H1 (cell line): ENCODE data around the gene EGR2. TPM values are rescaled to one million over a fixed set of nuclear protein-coding genes. Genes with fewer than 3 reads are reported as not detected.

Experiments
- CTCF ChIA-PET: fragments of 300-600 bp; sonication (Branson Sonifier 250); formaldehyde crosslinking; loops from one replicate; lab custom pipeline; 2021; ENCODE audit not compliant: partially characterized antibody; lab: Charles Lee
- POLR2A ChIA-PET: fragments of 300-600 bp; sonication (Branson Sonifier 250); formaldehyde crosslinking; loops from one replicate; lab custom pipeline; 2021; ENCODE audit warnings: inconsistent platforms; ENCODE audit not compliant: partially characterized antibody; lab: Charles Lee
- DNase-seq, 2 experiments: peaks; one replicate each; pipeline versions ENCODE4 v3.0.0 to v3.0.0-alpha.2; 2010 to 2022; ENCODE audit warnings: low spot score in 2 of 2, low read depth in 1 of 2, mixed read lengths in 1 of 2
- FAIRE-seq: peaks from 2 replicates; lab custom pipeline; 2011; peaks lifted over from hg19 to GRCh38; lab: Jason Lieb, UNC
- H2AFZ ChIP-seq: 2 replicates; pipeline ENCODE4 v1.8.1; 2012; ENCODE audit warnings: low read length, inconsistent platforms
- H2AK5ac ChIP-seq: 2 replicates; pipeline ENCODE4 v1.6.1; 2013; ENCODE audit warnings: low read depth, low read length
- H2BK120ac ChIP-seq: replicated peaks from 2 replicates; pipeline ENCODE3; 2013; ENCODE audit warnings: low read depth, low read length, inconsistent platforms
- H2BK12ac ChIP-seq: 2 replicates; pipeline ENCODE4 v1.6.1; 2013; ENCODE audit warnings: low read depth, low read length
- H2BK15ac ChIP-seq: 2 replicates; pipeline ENCODE4 v1.6.1; 2013; ENCODE audit warnings: low read length
- H2BK20ac ChIP-seq: 2 replicates; pipeline ENCODE4 v1.6.1; 2013; ENCODE audit warnings: low read length
- H2BK5ac ChIP-seq: 2 replicates; pipeline ENCODE4 v1.6.1; 2013; ENCODE audit warnings: low read depth, low read length
- H3K14ac ChIP-seq: 2 replicates; pipeline ENCODE4 v1.6.1; 2013; ENCODE audit warnings: inconsistent platforms; ENCODE audit not compliant: insufficient read length
- H3K18ac ChIP-seq: 2 replicates; pipeline ENCODE4 v1.6.1; 2013; ENCODE audit warnings: low read length; ENCODE audit errors: extremely low read depth
- H3K23ac ChIP-seq: 2 replicates; pipeline ENCODE4 v1.6.1; 2013; ENCODE audit warnings: inconsistent platforms; ENCODE audit not compliant: insufficient read length
- H3K23me2 ChIP-seq: 2 replicates; pipeline ENCODE4 v1.6.1; 2013; ENCODE audit warnings: low read depth, low read length
- H3K27ac ChIP-seq: 2 replicates; pipeline ENCODE4 v1.6.1; 2011; ENCODE audit warnings: low read depth, low read length, inconsistent platforms
- H3K27me3 ChIP-seq, 4 experiments: replicated peaks in 1 of 4; 1 replicate in 1 of 4; 2 replicates in 3 of 4; pipeline versions ENCODE4 v1.6.1 to v1.8.1; 2011 to 2013; ENCODE audit warnings: low read length in 3 of 4, mild to moderate bottlenecking in 3 of 4, inconsistent platforms in 2 of 4, mixed read lengths in 2 of 4, moderate library complexity in 1 of 4; ENCODE audit not compliant: control insufficient read depth in 3 of 4, insufficient read depth in 3 of 4; ENCODE audit errors: extremely low read depth in 1 of 4
- H3K36me3 ChIP-seq, 4 experiments: 2 replicates each; pipeline versions ENCODE4 v1.6.1 to v1.8.1; 2011 to 2013; ENCODE audit warnings: mild to moderate bottlenecking in 4 of 4, low read length in 3 of 4, moderate library complexity in 2 of 4, control low read depth in 1 of 4, inconsistent platforms in 1 of 4; ENCODE audit not compliant: insufficient read depth in 4 of 4, control insufficient read depth in 2 of 4
- H3K4ac ChIP-seq: replicated peaks from 2 replicates; pipeline ENCODE3; 2013; ENCODE audit warnings: low read length, low read depth, mixed read lengths, inconsistent platforms; ENCODE audit not compliant: insufficient read length
- H3K4me1 ChIP-seq, 4 experiments: replicated peaks in 1 of 4; 1 replicate in 1 of 4; 2 replicates in 3 of 4; pipeline versions ENCODE4 v1.6.1 to v1.8.1; 2011 to 2013; ENCODE audit warnings: low read length in 3 of 4, inconsistent platforms in 2 of 4, mixed read lengths in 1 of 4; ENCODE audit not compliant: insufficient read depth in 4 of 4, control insufficient read depth in 3 of 4
- H3K4me2 ChIP-seq, 2 experiments: 2 replicates each; pipeline versions ENCODE4 v1.6.1 to v1.8.1; 2011 to 2013; ENCODE audit warnings: low read depth in 2 of 2, low read length in 2 of 2, control low read depth in 1 of 2, inconsistent platforms in 1 of 2, mild to moderate bottlenecking in 1 of 2; ENCODE audit not compliant: insufficient read depth in 1 of 2
- H3K4me3 ChIP-seq, 4 experiments: fragments of 200-600, 300-600 bp in 1 of 4; sonication (generic), shearing (Covaris generic), sonication (Bioruptor Twin) in 1 of 4; 2 replicates each; pipeline versions ENCODE4 v1.5.1 to v1.8.1; 2011 to 2016; ENCODE audit warnings: low read length in 4 of 4, low read depth in 3 of 4, control low read depth in 2 of 4, inconsistent platforms in 2 of 4, mild to moderate bottlenecking in 2 of 4, mixed read lengths in 1 of 4, moderate library complexity in 1 of 4; ENCODE audit not compliant: insufficient read depth in 2 of 4; ENCODE audit errors: extremely low read depth in 1 of 4
- H3K56ac ChIP-seq: replicated peaks from 2 replicates; pipeline ENCODE3; 2013; ENCODE audit warnings: low read depth, mild to moderate bottlenecking, mixed read lengths, low read length, inconsistent platforms; ENCODE audit not compliant: insufficient read length
- H3K79me1 ChIP-seq: 2 replicates; pipeline ENCODE4 v1.6.1; 2013; ENCODE audit warnings: low read depth, low read length, control low read depth
- H3K79me2 ChIP-seq, 2 experiments: 2 replicates each; pipeline versions ENCODE4 v1.6.1 to v1.8.1; 2012 to 2013; ENCODE audit warnings: low read length in 2 of 2, mild to moderate bottlenecking in 2 of 2, inconsistent platforms in 1 of 2; ENCODE audit not compliant: insufficient read depth in 2 of 2, control insufficient read depth in 1 of 2
- H3K9ac ChIP-seq, 4 experiments: replicated peaks in 1 of 4; 1 replicate in 1 of 4; 2 replicates in 3 of 4; pipeline versions ENCODE4 v1.6.1 to v1.8.1; 2011 to 2013; ENCODE audit warnings: low read depth in 3 of 4, low read length in 3 of 4, control low read depth in 2 of 4, mild to moderate bottlenecking in 2 of 4, moderate library complexity in 2 of 4, inconsistent platforms in 1 of 4; ENCODE audit errors: extremely low read depth in 1 of 4
- H3K9me3 ChIP-seq, 2 experiments: 2 replicates each; pipeline versions ENCODE4 v1.6.1 to v1.8.1; 2012 to 2013; ENCODE audit warnings: mild to moderate bottlenecking in 2 of 2, moderate library complexity in 2 of 2, control low read depth in 1 of 2, inconsistent platforms in 1 of 2, low read depth in 1 of 2, low read length in 1 of 2, mixed read lengths in 1 of 2; ENCODE audit not compliant: insufficient read depth in 2 of 2
- H4K20me1 ChIP-seq, 2 experiments: replicated peaks in 1 of 2; 2 replicates each; pipeline versions ENCODE3 to v1.8.1; 2011 to 2013; ENCODE audit warnings: inconsistent platforms in 2 of 2, low read length in 2 of 2, mild to moderate bottlenecking in 1 of 2; ENCODE audit not compliant: insufficient read depth in 2 of 2, control insufficient read depth in 1 of 2
- H4K5ac ChIP-seq: 2 replicates; pipeline ENCODE4 v1.6.1; 2013; ENCODE audit warnings: low read length, low read depth, mixed read lengths, inconsistent platforms; ENCODE audit not compliant: insufficient read length
- H4K8ac ChIP-seq: 2 replicates; pipeline ENCODE4 v1.8.0; 2013; ENCODE audit warnings: mild to moderate bottlenecking, moderate library complexity, low read length, inconsistent platforms; ENCODE audit not compliant: insufficient read depth; ENCODE audit errors: extremely low read depth
- H4K91ac ChIP-seq: replicated peaks from 2 replicates; pipeline ENCODE3; 2013; ENCODE audit warnings: low read length, mixed read lengths, inconsistent platforms; ENCODE audit not compliant: insufficient read length
- ATF2 ChIP-seq: IDR thresholded peaks from 2 replicates; pipeline ENCODE4 v1.6.1; 2012; ENCODE audit warnings: low read length, inconsistent platforms
- EZH2 ChIP-seq: fragments of 200-600 bp; sonication (generic); IDR thresholded peaks from 2 replicates; pipeline ENCODE4 v1.7.1; 2012; ENCODE audit warnings: low read depth, mild to moderate bottlenecking, moderate library complexity, low read length, inconsistent platforms; ENCODE audit not compliant: severe bottlenecking
- HDAC2 ChIP-seq, 2 experiments: fragments of 300-600 bp in 1 of 2; sonication (generic) in 1 of 2; IDR thresholded peaks; 2 replicates each; pipeline ENCODE4 v1.6.1; 2011 to 2012; ENCODE audit warnings: low read depth in 2 of 2, low read length in 2 of 2, mild to moderate bottlenecking in 2 of 2, moderate library complexity in 2 of 2, borderline replicate concordance in 1 of 2, inconsistent platforms in 1 of 2
- HDAC6 ChIP-seq: IDR thresholded peaks from one replicate; pipeline ENCODE4 v1.7.1; 2012; ENCODE audit warnings: low read depth, mild to moderate bottlenecking, inconsistent platforms, low read length, moderate library complexity
- PHF8 ChIP-seq: fragments of 200-600 bp; sonication (generic); conservative IDR thresholded peaks from 2 replicates; pipeline ENCODE4 v1.7.1; 2012; ENCODE audit warnings: low read depth, mild to moderate bottlenecking, inconsistent platforms, low read length, moderate library complexity
- POU5F1 ChIP-seq: IDR thresholded peaks from 2 replicates; pipeline ENCODE4 v1.6.1; 2011; ENCODE audit warnings: low read depth, mild to moderate bottlenecking, low read length, moderate library complexity
- SIRT6 ChIP-seq: IDR thresholded peaks from one replicate; pipeline ENCODE4 v1.7.1; 2012; ENCODE audit warnings: low read length, inconsistent platforms
- SRF ChIP-seq: IDR thresholded peaks from 2 replicates; pipeline ENCODE4 v1.6.1; 2011; ENCODE audit warnings: mild to moderate bottlenecking, low read depth, low read length, moderate library complexity
- TAF1 ChIP-seq: IDR thresholded peaks from 2 replicates; pipeline ENCODE4 v1.6.1; 2011; ENCODE audit warnings: mild to moderate bottlenecking, low read depth, low read length
- TCF12 ChIP-seq: IDR thresholded peaks from 2 replicates; pipeline ENCODE4 v1.6.1; 2011; ENCODE audit warnings: low read depth, mild to moderate bottlenecking, low read length
- USF2 ChIP-seq: IDR thresholded peaks from 2 replicates; pipeline ENCODE4 v1.6.1; 2011; ENCODE audit warnings: low read length, improper control_type of control experiment
- YY1 ChIP-seq: IDR thresholded peaks from 2 replicates; pipeline ENCODE4 v1.6.1; 2011; ENCODE audit warnings: low read depth, mild to moderate bottlenecking, low read length
- WGBS, 2 experiments: shearing (Covaris generic) in 1 of 2; methylation state at CpG; one replicate each; pipeline versions ENCODE4 v1.1.6 to v1.1.7; 2013 to 2015; ENCODE audit warnings: low lambda C conversion rate in 2 of 2, mixed read lengths in 2 of 2, inconsistent platforms in 1 of 2, low coverage in 1 of 2, missing lambda C conversion rate in 1 of 2; ENCODE audit not compliant: insufficient replicate concordance in 2 of 2, insufficient coverage in 1 of 2, insufficient read length in 1 of 2; ENCODE audit errors: extremely low coverage in 1 of 2, missing lambda C conversion rate in 1 of 2; 5-methylcytosine and 5-hydroxymethylcytosine counted together
- polyA plus RNA-seq, 7 experiments: library from polyadenylated mRNA; depleted of rRNA in 3 of 7; stranded (reverse) in 5 of 7; unstranded in 2 of 7; fragments of >200 nt in 5 of 7; fragments of 200-250 nt in 2 of 7; gene quantifications; 1 replicate in 5 of 7; 2 replicates in 1 of 7; 4 replicates in 1 of 7; pipeline versions ENCODE4 v1.2.1 to v1.2.3, GENCODE V29; 2011 to 2013; ENCODE audit warnings: missing spikeins in 2 of 7, mixed read lengths in 2 of 7
- total RNA-seq: library from RNA; stranded (reverse); fragmentation: NEBNext Ultra II Directional; extraction: Animal tissue kit (Norgen Biotek cat#: 25700); gene quantifications from 2 replicates; pipeline ENCODE4 v1.2.1, GENCODE V29; 2021

The EGR2 gene
- total and polyA plus RNA-seq, 2 of the 8 experiments (the other 6 are each of a cell fraction or from before 2014, with no cell fraction given) = 1.3 to 2.1 TPM

DNA sequence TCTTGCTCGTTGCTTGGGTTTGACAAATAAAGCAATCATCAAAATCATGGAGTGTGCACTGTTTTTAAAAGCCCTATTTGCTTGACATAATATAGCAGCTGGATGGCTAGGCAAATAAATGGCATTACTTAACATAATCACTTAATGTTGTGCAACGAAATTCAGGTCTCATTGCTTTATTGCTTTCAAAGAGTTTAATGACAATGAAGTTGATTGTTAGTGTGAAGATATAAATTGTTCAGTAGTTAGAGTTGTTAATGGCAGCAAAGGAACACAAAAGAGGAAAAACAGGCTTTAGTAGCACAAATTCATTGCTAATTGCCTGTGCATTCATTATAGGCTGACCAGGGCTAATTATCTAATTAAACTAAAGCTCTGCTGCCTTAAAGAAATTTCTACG is 19.3 kb downstream of the EGR2 start:
- no peak overlapping the region for H3K23ac ChIP-seq
- FAIRE-seq = no peak
- H3K36me3 ChIP-seq = no peaks in the 10 kb centered on the region
- no peak overlapping the region for H2BK5ac ChIP-seq
- no peak overlapping the region for H2BK20ac ChIP-seq
- no peak overlapping the region for H2AK5ac ChIP-seq
- no peak overlapping the region for H3K4ac ChIP-seq
- H3K4me2 ChIP-seq = no peak overlapping the region
- CTCF ChIA-PET = interaction anchor here (1.1 kb wide), 1 partner anchor 27 kb away, joined by 3 read pairs; no protein-coding TSS in a partner anchor
- WGBS, 2 experiments = 87% methylated on average over 3 of the region's 3 CpGs; no CpG with 5 or more reads in 1 of the 2 experiments
- H4K5ac ChIP-seq = no peak overlapping the region
- H4K20me1 ChIP-seq = no peaks in the 10 kb centered on the region
- no peak overlapping the region for H3K4me3 ChIP-seq
- no peak overlapping the region for H2BK120ac ChIP-seq
- H3K18ac ChIP-seq = no peak overlapping the region
- H3K79me2 ChIP-seq = no peaks in the 10 kb centered on the region
- H3K27ac ChIP-seq = no peak overlapping the region
- H3K4me1 ChIP-seq = no peaks in the 10 kb centered on the region
- H3K27me3 ChIP-seq = no peaks in the 10 kb centered on the region
- H3K23me2 ChIP-seq = no peaks in the 10 kb centered on the region; the same call in 1 of the 2 replicates
- no peak overlapping the region for H2BK15ac ChIP-seq
- no peaks in the 10 kb centered on the region for H3K79me1 ChIP-seq
- no peak overlapping the region for H3K56ac ChIP-seq
- DNase-seq = no peak
- no peak overlapping the region for H4K8ac ChIP-seq
- POLR2A ChIA-PET = interaction anchor here (0.8 kb wide), 1 partner anchor 21 kb away, joined by 3 read pairs; no protein-coding TSS in a partner anchor
- H3K9me3 ChIP-seq = no peaks in the 10 kb centered on the region
- no peak overlapping the region for H2AFZ ChIP-seq
- H3K14ac ChIP-seq = no peak overlapping the region
- no peak overlapping the region for H2BK12ac ChIP-seq
- H3K9ac ChIP-seq = no peak overlapping the region
- H4K91ac ChIP-seq = no peak overlapping the region
- no peak for TF ChIP-seq SIRT6
- no peak for TF ChIP-seq TCF12
- TF ChIP-seq USF2 = no peak
- TF ChIP-seq HDAC6 = no peak
- TF ChIP-seq HDAC2 (IDR thresholded peaks at IDR 0.05; ENCODE audit: borderline replicate concordance in 1 of 2, low read depth in 2 of 2, low read length in 2 of 2) = no peak
- TF ChIP-seq SRF = no peak
- no peak for TF ChIP-seq POU5F1
- no peak for TF ChIP-seq EZH2
- TF ChIP-seq TAF1 = no peak
- no peak for TF ChIP-seq PHF8
- no peak for TF ChIP-seq ATF2
- TF ChIP-seq YY1 = no peak
